ENCODE results near the gene PADI6.

DNA sequence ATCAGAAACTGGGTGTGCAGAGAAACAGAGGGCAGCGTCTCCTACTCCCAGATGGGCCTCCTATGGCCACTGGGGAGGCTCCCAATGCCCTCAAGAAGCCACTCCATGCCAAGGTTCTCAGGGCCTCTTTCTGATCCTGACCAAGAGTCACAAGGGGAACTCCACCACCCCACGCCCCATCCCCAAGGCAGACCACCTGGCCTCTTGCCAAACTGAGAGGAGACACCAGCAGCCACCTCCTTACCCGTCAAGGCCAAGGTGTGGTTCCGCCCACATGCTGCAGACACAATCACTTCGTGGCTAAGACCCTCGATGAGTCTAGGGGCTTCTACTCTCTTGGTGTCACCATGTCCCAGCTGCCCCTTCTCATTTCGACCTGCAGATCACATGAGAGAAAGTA lies 50.5 kb downstream of the PADI6 start:
- TF ChIP-seq ZNF513 (tag by site-specific recombination; IDR thresholded peaks at IDR 0.05) (no peak), ZNF274 (IDR thresholded peaks at IDR 0.05; ENCODE audit: low read length) (no peak), ZNF274 (tag by site-specific recombination; IDR thresholded peaks at IDR 0.05; ENCODE audit: borderline replicate concordance) (no peak), ZSCAN30 (tag by site-specific recombination; IDR thresholded peaks at IDR 0.05) (no peak), SP2 (tag by site-specific recombination; IDR thresholded peaks at IDR 0.05) (no peak), ZBTB17 (tag by site-specific recombination; IDR thresholded peaks at IDR 0.05) (no peak), ZBTB8A (tag by site-specific recombination; IDR thresholded peaks at IDR 0.05) (no peak), ZBTB6 (tag by site-specific recombination; IDR thresholded peaks at IDR 0.05) (no peak), ZNF555 (tag by site-specific recombination; conservative IDR thresholded peaks at IDR 0.05) (no peak), ZNF529 (tag by site-specific recombination; IDR thresholded peaks at IDR 0.05; ENCODE audit: insufficient replicate concordance) (no peak), ZNF341 (tag by site-specific recombination; IDR thresholded peaks at IDR 0.05; ENCODE audit: low read depth) (no peak), ZNF121 (tag by site-specific recombination; IDR thresholded peaks at IDR 0.05) (no peak)
- TF ChIP-seq, protein P1, sequence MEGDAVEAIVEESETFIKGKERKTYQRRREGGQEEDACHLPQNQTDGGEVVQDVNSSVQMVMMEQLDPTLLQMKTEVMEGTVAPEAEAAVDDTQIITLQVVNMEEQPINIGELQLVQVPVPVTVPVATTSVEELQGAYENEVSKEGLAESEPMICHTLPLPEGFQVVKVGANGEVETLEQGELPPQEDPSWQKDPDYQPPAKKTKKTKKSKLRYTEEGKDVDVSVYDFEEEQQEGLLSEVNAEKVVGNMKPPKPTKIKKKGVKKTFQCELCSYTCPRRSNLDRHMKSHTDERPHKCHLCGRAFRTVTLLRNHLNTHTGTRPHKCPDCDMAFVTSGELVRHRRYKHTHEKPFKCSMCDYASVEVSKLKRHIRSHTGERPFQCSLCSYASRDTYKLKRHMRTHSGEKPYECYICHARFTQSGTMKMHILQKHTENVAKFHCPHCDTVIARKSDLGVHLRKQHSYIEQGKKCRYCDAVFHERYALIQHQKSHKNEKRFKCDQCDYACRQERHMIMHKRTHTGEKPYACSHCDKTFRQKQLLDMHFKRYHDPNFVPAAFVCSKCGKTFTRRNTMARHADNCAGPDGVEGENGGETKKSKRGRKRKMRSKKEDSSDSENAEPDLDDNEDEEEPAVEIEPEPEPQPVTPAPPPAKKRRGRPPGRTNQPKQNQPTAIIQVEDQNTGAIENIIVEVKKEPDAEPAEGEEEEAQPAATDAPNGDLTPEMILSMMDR (tag by site-specific recombination; IDR thresholded peaks at IDR 0.05): no peak
- TF ChIP-seq, protein P2, sequence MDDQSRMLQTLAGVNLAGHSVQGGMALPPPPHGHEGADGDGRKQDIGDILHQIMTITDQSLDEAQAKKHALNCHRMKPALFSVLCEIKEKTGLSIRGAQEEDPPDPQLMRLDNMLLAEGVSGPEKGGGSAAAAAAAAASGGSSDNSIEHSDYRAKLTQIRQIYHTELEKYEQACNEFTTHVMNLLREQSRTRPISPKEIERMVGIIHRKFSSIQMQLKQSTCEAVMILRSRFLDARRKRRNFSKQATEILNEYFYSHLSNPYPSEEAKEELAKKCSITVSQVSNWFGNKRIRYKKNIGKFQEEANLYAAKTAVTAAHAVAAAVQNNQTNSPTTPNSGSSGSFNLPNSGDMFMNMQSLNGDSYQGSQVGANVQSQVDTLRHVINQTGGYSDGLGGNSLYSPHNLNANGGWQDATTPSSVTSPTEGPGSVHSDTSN (CRISPR knock-in tag; IDR thresholded peaks at IDR 0.05): no peak
- TF ChIP-seq, protein P3, sequence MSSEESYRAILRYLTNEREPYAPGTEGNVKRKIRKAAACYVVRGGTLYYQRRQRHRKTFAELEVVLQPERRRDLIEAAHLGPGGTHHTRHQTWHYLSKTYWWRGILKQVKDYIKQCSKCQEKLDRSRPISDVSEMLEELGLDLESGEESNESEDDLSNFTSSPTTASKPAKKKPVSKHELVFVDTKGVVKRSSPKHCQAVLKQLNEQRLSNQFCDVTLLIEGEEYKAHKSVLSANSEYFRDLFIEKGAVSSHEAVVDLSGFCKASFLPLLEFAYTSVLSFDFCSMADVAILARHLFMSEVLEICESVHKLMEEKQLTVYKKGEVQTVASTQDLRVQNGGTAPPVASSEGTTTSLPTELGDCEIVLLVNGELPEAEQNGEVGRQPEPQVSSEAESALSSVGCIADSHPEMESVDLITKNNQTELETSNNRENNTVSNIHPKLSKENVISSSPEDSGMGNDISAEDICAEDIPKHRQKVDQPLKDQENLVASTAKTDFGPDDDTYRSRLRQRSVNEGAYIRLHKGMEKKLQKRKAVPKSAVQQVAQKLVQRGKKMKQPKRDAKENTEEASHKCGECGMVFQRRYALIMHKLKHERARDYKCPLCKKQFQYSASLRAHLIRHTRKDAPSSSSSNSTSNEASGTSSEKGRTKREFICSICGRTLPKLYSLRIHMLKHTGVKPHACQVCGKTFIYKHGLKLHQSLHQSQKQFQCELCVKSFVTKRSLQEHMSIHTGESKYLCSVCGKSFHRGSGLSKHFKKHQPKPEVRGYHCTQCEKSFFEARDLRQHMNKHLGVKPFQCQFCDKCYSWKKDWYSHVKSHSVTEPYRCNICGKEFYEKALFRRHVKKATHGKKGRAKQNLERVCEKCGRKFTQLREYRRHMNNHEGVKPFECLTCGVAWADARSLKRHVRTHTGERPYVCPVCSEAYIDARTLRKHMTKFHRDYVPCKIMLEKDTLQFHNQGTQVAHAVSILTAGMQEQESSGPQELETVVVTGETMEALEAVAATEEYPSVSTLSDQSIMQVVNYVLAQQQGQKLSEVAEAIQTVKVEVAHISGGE (tag by site-specific recombination; conservative IDR thresholded peaks at IDR 0.05; ENCODE audit: low read depth): no peak
